HG03175 (cell line): ENCODE measurements around the gene FHIT.

Experiments
- ATAC-seq: cut with Tn5 transposase; IDR thresholded peaks from one replicate; pipeline ENCODE4 v1.9.1; 2021; ENCODE audit warnings: mild to moderate bottlenecking, moderate library complexity; ENCODE audit not compliant: unreplicated experiment

Gene FHIT

DNA sequence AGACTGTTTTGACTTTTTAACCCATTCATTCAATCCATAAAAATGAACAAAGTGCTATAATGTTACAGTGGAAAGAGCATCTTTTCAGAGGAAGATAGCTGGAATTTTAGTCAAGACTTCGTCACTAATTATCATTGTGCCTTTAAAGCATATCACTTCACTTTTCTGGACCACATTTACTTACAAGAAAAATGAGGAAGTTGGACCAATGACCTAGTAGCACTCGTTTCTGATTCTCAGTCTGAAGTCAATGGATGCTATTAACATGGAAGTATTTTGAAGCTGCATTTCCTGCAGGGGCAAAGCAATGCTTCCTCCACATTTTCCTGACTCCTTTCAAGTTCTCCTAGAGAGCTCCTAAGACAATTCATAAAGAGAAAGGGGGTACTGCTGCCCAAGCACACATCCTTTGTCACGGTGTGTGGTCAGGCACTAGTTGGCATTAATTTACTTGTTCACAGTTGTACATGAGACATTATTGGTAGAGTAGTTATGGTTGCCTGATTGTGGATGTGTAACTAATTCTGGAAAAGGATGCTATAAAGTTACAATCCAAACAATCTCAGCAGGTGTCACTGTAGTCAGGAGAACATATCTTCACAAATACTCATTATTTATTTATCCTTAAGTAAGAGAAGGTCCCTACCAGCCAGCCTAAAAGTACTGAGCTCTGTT lies 1049.1 kb downstream of the FHIT start:
- ATAC-seq: no peak

DNA sequence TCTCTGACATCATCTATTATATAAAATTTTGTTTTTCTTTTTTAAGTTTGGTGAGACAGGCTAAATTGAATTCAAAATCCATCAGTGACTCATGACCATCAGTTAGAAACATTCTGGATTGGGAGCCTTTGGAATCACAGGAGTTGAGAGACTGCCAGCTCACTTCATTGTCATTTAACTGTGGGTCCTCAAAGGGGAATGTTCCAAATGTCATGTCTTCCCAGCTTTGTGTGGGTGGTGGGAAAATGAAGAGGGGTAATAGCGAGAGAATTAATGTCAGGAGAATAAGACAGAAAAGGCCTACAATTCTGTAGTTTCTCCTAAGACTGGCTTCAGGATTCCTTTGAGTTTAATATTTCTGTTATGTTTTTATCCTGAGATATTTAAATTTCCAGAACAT lies 1051.9 kb downstream of the FHIT start:
- ATAC-seq: no peak

DNA sequence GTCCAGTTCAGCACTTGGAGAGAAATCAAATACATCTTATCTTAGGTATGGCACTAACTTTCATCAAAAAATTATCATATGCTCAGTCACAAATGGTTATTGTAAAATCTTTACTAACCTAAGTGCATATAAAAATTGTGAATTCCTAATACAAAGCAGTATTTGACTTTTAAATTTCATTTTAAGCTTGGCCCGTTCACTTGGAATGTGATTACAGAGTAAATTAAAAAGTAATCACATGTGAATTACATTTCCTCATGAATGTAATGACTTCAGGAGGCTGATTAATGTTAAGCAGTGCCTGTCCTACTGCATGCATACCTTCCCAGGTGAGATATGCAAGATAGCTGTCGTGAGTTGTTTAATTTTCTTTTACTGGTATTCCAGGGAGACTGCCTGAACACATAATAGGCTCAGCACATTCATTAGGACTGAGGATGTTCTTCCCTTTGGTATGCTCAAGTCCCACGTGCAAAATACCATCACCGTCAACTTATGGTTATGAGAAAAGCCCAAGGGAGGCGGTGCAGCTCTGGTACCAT lies 1053.0 kb downstream of the FHIT start:
- ATAC-seq: no peak

DNA sequence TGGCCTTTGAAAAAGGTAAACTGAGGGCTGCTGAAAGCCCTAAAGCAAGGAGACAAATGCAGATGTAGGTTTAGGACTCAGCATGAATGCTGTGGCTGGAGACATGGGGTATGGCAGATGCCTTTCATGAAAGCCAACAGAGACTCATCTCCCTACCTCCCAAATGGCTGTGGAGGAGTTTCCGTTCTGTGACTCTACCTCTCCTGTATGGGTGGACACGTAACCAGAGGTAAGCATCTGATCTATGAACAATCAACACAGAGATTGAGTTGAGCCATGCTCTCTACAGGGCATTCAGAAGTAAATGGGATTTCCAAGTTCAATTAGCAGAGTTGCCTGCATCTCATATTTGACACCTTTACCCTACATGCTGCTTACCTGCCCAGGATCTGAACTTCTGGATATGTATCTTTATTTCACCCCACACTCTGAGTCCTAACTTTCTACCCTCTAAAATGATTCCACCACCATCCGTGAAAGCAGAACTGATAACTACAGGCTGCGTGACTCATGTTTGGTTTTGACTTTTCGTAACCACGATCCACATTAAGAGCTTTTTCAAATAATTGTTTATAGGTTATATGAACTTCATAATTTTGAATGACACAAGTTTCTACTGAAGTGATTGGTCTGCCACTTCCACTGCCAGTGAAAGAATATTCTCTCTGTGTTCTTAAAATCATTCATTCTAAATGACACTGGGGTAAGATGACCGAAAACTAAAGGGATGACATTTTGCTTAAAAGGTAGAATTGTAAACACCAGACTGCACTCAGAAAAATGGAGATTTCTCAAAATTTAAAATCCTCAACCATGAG lies 1058.7 kb downstream of the FHIT start:
- no peak for ATAC-seq

DNA sequence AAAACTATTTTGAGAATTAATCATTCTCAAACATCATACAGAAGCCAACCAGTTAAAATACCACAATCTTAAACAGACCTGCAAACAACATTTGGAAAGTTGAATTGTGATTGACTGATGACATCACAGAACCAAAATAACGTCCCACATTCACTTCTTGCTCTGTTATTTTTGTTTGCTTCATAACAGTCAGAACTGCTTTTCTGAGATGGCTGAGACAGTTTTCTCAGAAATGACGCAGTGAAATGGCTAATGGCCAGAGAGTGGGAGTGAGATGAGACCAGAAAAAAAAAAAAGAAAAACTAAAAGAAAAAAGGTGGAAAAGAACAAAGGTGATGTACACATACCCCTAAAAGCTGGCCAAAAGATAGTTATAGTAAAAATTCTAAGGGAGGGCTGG lies 1061.2 kb downstream of the FHIT start:
- no peak for ATAC-seq

DNA sequence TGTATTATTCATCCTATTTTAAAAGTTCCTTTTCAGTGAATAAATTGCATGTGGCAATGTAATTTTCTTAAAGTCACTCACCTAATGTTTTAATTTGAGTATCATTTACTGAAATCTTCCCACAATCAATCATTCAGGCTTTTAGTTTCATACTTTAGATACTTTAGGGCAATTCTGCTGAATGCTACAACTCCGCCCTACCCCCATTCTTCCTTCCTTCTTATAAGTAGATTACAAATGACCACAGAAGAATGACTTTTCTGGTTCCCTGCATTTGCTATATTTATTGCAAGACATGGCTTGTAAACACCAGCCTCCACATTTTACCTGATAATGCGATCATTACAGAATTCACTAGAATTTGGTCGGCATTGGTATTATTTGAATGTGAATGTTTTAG lies 1061.9 kb downstream of the FHIT start:
- ATAC-seq: no peak

DNA sequence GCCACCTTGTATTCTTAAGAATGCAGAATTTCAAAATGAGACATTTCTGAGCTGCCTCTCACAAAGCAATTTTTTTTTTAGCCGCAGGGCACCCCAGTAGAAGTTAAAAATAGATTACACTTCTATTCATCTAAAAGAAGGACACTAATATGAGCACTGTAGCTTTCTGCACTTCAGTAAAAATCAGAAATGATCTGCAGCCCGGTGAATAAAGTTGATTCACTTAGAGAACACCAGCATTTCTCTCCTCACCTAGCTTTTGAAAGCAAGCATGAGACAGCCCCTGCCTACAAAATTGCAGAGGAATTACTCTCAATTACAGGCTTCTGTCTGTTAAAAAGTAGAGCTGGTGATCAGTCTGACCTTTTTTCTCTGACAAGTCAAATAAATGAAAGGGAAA lies 1062.4 kb downstream of the FHIT start:
- no peak for ATAC-seq

DNA sequence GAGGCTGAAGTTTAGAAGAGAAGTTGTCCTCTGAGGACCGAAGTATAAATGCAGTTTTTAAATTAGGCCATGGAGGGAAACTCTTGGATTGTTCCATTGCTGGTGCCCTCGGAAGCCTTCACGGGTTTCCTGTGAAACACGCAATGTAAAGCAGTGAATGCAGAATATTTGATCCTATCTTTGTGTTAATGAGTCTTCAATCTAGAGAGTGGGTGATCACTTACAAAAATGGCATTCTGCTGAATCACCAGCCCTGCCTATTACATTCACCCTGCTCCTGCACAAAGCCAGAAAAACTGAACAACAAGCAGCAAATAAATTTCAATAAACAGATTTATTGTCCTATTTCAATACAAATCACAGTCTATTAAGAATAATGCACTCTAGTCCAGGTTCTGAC lies 1063.9 kb downstream of the FHIT start:
- no peak for ATAC-seq

DNA sequence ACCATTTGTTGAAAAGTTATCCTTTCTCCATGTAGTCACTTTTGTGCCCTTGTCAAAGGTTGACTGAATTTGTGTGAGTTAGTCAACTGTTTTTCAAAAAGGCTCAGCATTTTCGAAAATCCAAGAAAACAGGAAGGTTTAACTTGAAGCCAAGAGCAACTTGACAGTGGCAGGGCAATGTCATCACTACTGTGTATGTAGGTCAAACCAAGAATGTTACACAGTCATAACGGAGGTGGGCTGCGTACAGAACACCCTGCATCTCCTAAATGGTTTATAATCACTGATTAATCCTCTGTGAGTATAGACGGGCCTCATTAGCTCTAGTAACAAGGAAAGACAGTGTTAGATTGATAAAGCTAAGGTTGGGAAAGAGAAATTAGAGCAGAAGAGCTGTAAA lies 1064.9 kb downstream of the FHIT start:
- no peak for ATAC-seq

DNA sequence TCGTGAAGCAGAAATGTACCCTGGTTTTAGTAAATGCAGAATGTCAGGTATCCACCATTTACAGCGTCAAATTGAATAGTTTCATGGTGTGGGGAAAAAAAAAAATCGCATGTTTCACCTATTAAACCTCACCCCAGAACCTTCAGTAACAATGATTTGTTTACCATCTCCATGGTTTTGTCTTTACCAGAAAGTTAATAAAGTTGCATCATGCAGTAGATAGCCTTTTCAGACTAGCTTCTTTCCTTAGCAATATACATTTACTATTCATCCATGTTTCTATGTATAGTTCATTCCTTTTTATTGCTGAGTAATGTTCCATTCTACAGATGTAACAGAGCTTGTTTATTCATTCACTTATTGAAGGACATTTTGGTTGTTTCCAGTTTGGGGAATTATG lies 1066.1 kb downstream of the FHIT start:
- no peak for ATAC-seq

DNA sequence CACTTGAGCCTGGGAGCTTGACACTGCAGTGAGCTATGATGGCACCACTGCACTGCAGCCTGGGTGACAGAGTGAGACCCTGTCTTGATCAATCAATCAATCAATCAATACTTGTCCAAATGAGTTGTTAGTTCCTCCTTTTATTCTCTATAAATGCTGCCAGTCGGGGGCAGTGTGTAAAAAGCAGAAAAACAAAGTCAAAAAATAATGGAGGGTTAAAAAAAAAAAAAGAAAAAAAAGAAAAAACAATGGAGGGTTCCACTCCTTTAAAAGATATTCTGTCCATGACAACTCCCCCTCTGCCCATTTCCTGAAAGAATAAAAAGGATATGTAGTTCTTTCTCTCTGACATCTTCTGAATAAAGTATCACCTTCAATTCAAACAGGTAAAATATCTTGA lies 1068.6 kb downstream of the FHIT start:
- ATAC-seq: no peak

DNA sequence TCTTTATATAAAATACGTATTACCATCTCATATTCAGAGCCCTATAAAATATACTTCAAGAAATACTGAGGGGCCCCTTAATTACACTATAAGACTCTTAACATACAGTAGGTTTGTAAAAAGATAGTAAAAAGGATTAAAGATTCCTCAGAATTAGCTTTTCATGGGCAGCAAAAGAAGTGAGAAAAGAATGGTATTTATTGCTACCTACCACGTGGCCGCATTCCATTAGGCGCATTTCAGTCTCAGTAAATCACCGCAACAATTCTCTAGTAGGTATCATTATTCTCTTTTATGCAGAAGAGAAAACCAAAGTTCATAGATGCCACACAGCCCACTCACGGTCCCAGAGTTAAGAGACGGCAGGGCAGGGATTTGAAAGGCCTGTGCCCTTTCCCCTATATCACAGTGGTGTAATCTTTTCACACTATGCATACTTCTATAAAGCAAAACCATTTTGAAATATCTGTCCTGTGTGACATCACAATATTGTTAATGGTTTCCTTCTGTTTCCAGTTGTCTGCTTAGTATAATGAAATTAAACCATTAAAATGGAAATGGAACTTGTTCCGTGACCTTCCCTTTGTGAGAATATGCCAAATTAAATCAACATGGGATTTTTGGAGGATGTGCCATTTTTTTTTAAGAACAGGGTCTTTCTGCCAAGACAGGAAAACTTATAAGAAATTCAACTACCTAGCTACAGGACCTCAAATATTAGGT lies 1072.2 kb downstream of the FHIT start:
- no peak for ATAC-seq

DNA sequence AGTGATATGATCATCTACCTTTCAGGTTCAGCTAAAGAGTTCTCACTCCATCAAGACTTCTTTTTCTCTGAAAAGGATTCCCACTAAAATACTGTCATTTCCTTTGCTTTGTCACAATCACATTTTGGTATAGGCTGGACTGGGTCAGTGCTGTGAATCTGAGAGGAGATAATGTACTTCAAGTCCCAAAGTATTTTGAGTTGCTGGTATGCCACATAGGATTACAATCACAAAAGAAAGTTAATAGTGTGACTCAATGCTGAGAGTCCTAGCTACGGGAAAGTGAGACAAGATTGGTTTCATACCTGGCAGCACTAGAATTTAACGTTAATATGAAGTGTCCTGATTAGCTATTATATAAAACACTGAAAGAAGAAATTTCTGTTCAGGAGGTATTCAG lies 1073.5 kb downstream of the FHIT start:
- no peak for ATAC-seq

DNA sequence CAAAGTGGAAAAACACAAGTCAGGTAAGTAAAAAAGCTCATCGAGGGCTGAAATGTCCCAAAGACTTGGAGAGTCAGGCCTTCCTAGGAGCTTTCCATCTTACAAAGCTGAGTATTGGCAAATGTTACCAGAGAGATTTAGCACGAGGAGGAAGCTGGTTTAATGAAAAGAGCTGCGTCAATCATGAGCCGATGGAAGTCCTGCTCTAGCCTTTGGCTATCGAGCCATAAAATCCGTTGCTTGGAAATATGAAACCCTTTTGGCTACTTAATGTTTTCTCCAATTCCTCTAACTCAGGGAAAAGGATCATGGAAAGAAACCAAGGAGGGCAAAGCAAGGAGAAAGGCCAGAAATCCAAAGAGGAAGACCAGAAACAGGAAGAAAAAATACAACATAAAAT lies 1074.6 kb downstream of the FHIT start:
- ATAC-seq: no peak

DNA sequence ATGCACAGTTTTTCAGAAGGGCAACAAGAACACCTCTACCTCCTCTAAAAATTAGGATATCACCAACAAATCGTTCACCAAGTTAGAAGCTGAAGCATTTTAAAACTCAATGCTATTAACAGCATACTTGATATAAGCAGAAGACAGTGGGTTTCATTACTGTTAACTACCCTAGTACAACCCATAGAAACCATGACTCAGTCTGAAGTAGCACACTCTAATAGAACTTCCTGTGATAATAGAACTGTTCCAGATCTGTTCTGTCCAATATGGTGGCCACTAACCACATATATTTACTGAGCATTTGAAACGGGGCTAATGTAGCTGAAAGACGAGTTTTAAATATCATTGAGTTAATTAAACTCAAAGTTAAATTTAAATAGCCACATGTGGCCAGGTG lies 1075.6 kb downstream of the FHIT start:
- ATAC-seq: no peak

DNA sequence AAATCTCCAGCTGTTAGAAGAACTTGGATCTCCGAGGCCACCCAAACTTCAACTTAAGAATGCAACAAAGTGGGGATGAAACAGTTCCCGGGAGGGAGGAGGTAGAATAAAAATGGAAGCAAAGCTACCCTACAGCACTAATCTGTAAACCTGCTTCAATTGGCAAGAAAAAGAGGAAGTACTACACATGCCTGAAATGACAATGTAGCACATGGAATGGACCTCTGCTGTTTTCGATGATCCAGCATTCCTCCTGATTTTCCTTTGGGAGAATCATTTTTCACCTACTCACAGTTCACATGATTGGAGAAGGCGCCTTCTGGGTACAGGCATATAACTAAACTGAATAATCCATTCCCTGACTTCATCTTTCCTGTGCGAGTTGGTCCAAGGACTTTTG lies 1081.5 kb downstream of the FHIT start:
- ATAC-seq: no peak

DNA sequence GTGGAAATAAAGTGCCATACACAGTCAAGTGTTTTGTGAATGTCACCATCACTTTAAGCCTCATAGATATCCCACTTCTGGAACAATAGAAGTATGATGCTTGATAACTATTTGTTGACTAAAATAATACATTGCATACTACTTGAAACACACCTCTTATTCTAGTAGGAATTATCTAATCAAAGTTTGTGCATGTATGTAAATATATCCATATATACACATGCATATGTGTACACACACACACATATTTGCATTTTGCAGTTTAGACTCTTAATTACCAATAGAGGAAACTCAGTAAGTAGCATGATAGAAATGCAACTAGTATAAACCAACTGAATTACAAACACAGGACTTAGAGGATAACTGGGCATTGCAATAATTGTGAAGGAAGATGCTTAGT lies 1084.1 kb downstream of the FHIT start:
- no peak for ATAC-seq

DNA sequence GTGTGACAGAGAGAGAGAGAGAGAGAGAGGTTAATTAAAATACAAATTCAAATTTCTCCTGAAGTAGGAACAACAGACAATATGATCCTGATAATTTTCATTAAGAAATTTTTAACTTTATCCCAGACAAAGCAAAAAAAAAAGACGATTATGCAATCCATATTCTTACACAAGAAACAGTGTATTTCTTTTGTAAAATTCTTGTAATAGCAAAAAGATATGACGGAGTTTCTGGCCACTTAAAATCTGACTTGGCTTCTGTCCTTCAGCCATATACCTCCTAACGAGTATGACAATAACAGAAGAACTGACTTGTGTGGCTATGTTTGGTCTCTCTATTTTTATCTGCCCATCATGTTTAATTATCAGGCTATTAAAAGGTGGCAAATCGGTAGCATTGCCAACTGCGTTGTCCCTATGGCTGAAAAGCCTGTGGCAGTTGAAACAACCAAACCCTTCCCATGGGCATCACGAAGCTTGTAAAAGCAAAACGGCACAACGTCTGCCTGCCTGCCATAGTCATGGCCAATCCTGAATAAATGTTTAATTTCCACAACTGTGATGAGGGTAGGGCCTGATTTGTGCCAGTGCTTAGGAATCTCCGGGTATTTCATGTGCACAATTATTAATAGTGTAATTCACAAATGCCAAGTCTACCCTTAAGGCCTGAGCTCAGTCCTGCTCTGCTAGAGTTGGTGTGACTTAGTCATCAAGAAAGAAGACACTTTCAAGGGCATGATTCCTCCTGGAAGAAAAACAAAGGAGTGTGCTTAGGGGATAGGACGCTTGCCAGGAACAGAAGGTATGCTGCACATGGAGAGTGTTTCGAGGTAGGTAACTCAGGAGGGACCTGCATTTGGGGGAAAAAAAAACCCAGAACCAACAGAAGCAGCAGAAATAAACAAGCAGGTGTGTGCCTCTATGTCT lies 1090.2 kb downstream of the FHIT start:
- no peak for ATAC-seq

DNA sequence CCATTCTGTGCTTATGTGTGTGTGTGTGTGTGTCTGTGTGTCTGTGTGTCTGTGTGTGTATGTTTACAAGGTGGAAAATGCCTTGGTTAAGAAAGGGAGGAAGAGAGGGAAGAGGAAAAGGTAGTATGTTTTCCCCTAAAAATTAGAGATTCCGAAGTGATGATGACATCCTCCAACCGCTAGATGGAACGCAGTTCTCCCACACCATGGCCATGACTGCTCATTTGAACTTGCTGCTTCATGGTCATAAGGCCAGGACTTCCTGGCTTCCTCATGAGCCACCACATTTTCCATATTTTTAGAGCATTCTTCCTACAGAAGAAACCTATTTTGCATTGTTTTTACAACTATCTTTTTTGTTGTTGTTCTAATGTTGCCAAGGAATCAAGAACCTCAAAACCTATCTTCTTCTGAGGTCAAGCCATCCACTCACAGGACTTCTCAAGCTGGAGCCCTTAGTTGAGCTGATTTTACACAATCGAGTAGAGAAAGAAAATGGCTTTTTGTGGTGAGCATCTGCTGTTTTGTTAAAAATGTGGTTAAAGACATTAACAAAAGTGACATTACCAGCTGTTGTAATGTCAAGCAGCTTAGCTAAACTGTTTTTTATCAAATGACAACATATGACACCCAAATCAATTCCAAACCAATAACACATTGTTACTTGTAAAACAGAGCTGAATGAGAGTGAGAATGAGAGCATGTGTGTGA lies 1091.0 kb downstream of the FHIT start:
- ATAC-seq: no peak

DNA sequence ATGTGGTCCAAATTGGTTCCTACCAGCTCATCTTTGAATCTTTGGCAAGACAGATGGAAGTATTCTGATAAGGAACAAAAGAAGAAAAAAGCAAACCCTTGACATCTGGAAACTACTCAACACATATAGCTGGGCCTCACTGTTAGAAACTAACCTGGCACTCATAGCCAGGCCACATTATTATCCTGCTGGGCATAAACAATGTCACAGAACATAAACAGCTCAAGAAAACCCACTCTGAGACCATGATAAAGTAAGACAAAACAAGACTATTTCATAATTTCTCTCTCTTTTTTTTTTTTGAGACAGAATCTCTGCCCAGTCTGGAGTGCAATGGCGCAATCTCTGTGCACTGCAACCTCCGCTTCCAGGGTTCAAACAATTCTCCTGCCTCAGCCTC lies 1093.2 kb downstream of the FHIT start:
- ATAC-seq: no peak
